ENCODE measurements around the gene NDUFS8. TPM values are rescaled to one million over a fixed set of nuclear protein-coding genes. Genes with fewer than 3 reads are reported as not detected.
A peak's percentile ranks its signal among the peaks of the same experiment; 100 is the strongest.

The NDUFS8 gene
- total RNA-seq, 1 donor from 2014 or later = 95.5 TPM

GRCh38 chr11:67998150-67999045 is 32.1 kb upstream of the NDUFS8 start:
- DNase-seq (peak; percentile 41), ATAC-seq (no peak)
- Histone ChIP-seq H3K4me3 (no peak overlapping the region), H3K9me3 (no peaks in the 10 kb centered on the region), H3K27ac (no peak overlapping the region), H3K4me1 (peaks cover 28% of the 10 kb centered on the region), H3K36me3 (peaks cover 6% of the 10 kb centered on the region), H3K27me3 (ENCODE audit: low read depth) (no peaks in the 10 kb centered on the region)
- TF ChIP-seq, protein P1, sequence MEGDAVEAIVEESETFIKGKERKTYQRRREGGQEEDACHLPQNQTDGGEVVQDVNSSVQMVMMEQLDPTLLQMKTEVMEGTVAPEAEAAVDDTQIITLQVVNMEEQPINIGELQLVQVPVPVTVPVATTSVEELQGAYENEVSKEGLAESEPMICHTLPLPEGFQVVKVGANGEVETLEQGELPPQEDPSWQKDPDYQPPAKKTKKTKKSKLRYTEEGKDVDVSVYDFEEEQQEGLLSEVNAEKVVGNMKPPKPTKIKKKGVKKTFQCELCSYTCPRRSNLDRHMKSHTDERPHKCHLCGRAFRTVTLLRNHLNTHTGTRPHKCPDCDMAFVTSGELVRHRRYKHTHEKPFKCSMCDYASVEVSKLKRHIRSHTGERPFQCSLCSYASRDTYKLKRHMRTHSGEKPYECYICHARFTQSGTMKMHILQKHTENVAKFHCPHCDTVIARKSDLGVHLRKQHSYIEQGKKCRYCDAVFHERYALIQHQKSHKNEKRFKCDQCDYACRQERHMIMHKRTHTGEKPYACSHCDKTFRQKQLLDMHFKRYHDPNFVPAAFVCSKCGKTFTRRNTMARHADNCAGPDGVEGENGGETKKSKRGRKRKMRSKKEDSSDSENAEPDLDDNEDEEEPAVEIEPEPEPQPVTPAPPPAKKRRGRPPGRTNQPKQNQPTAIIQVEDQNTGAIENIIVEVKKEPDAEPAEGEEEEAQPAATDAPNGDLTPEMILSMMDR (IDR thresholded peaks at IDR 0.05) = no peak
- intact Hi-C loops (cut with DNase I) = no loop called here

- DNase-seq (peak; percentile 41), ATAC-seq (no peak)
- peaks cover 29% of the 10 kb centered on the region for H3K4me1 ChIP-seq
- intact Hi-C loops (cut with DNase I) = no loop called here
- TF ChIP-seq, protein P1 (IDR thresholded peaks at IDR 0.05) = no peak
- no peaks in the 10 kb centered on the region for H3K9me3 ChIP-seq
- H3K27me3 ChIP-seq (ENCODE audit: low read depth) = no peaks in the 10 kb centered on the region
- H3K36me3 ChIP-seq = peaks cover 6% of the 10 kb centered on the region
- H3K27ac ChIP-seq = no peak overlapping the region
- H3K4me3 ChIP-seq = no peak overlapping the region
Observed at GRCh38 chr11:67999201-67999629, 31.3 kb upstream of the NDUFS8 start.

- no peak overlapping the region for H3K4me3 ChIP-seq
- TF ChIP-seq, protein P1 (IDR thresholded peaks at IDR 0.05) = no peak
- intact Hi-C loops (cut with DNase I) = no loop called here
- no peaks in the 10 kb centered on the region for H3K27me3 ChIP-seq (ENCODE audit: low read depth)
- ATAC-seq = no peak
- H3K36me3 ChIP-seq = peaks cover 6% of the 10 kb centered on the region
- no peaks in the 10 kb centered on the region for H3K9me3 ChIP-seq
- peaks cover 33% of the 10 kb centered on the region for H3K4me1 ChIP-seq
- DNase-seq = peak; percentile 20
- H3K27ac ChIP-seq = no peak overlapping the region
Observed at GRCh38 chr11:67999704-68000103, 30.8 kb upstream of the NDUFS8 start.

DNA sequence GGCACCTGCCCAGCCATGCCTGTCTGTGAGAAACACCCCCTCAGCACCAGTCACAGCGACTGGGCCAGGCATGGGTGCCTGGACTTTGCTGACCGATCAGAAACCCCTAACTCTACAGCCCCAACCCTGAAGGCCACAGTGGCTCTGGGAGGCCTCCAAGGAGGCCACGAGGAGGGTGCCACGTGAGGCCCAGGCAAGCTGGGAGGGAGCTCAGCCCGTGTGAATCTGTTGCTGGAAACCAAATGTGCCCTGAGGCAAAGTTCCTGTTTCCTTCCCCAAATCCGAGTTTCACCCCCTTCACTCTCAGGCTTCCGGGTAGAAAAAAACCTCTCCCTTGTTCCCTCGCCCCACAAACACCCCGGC is 27.9 kb upstream of the NDUFS8 start:
- peak; percentile 1 to 2 for ATAC-seq
- Histone ChIP-seq H3K9me3 (no peaks in the 10 kb centered on the region), H3K36me3 (peaks cover 6% of the 10 kb centered on the region), H3K4me1 (peaks cover 21% of the 10 kb centered on the region), H3K27ac (peak overlapping the region; percentile 92), H3K27me3 (ENCODE audit: low read depth) (no peaks in the 10 kb centered on the region), H3K4me3 (peak overlapping the region; percentile 75)
- peak; percentile 65 for DNase-seq
- intact Hi-C loops (cut with DNase I) = no loop called here
- TF ChIP-seq, protein P1 (IDR thresholded peaks at IDR 0.05) = no peak

DNA sequence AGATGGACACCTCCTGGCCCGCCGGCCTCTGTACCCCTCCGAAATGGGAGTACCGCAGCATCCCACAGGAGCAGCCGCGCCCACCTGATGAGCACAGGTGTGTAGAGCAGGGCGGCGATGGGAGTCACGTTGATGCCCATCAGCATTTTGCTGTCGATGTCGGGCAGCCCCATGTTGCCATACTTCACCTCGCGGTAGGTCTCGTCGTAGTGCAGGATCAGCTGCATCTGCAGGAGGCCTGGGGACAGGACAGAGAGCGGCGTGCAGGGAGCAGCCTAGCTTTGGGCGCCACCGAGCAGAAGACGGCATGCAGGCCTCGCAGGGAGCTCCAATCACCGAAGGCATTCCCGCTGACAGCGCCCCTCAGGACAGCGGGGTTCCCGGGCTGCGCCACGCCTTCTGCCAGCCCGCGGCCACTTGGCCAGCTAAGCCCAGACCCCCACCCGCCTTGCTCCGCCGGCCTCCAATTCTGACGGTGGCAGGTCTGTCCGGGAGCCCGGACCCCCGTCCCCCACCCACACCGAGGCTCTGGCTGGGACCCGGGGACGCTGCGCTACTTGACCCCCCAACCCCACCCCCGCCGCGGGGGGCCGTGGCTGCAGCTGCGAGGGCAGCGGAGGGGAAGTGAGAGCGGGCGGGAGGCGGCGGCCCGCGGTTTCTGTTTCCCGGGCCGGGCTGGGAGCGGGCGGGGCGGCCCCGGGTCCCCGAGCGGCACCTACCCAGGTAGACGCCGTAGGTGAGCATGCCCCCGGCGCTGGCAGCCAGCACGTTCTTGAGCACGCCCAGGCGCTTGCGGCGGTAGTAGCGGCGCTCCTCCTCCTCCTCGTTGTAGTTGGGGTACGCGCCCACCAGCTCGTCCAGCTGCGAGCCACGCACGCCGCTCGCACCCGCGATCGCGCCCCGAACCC is 27.3 kb upstream of the NDUFS8 start:
- Histone ChIP-seq H3K9me3 (no peaks in the 10 kb centered on the region), H3K4me1 (peaks cover 22% of the 10 kb centered on the region), H3K27me3 (ENCODE audit: low read depth) (no peaks in the 10 kb centered on the region), H3K36me3 (peaks cover 6% of the 10 kb centered on the region), H3K27ac (peak overlapping the region; percentile 92), H3K4me3 (peak overlapping the region; percentile 75)
- TF ChIP-seq, protein P1 (IDR thresholded peaks at IDR 0.05) = no peak
- peak; percentile 85 for DNase-seq
- intact Hi-C loops (cut with DNase I) = no loop called here
- peak; percentile 68 to 77 for ATAC-seq

All from lower lobe of right lung (tissue), 2 donors.